HG02970 (cell line): ENCODE data around the gene CDK6.
"Not testable (repeated sequence)": the region's sequence is repeated elsewhere in the genome, so short reads cannot be mapped to it uniquely, and the experiment has no call there.

Source experiments
- ATAC-seq: cut with Tn5 transposase; IDR thresholded peaks from one replicate; pipeline ENCODE4 v1.9.1; 2021; ENCODE audit warnings: mild to moderate bottlenecking, moderate library complexity, moderate number of reproducible peaks; ENCODE audit not compliant: unreplicated experiment, low FRiP score

Gene CDK6

GRCh38 chr7:92608380-92609322 lies 227.7 kb downstream of the CDK6 start:
- no peak for ATAC-seq

- ATAC-seq, result no peak
These were observed 229.4 kb downstream of the CDK6 start for GRCh38 chr7:92606985-92607384.

GRCh38 chr7:92604517-92604916 lies 231.9 kb downstream of the CDK6 start:
- not testable (repeated sequence) for ATAC-seq

DNA sequence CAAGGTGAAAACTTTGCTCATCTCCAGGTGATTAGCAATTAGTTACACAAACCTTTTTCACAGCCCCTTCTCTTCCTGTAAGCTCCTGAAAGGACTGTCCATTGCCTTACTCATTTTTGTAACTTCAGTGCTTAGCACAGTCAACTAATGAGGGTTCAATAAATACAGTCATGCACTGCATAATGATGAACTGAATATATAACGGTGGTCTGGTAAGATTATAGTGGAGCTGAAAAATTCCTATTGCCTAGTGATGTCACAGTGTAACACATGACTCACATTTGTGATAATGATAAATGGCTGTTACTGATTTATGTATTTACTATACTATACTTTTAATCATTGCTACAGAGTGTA lies 233.3 kb downstream of the CDK6 start:
- ATAC-seq, result no peak

DNA sequence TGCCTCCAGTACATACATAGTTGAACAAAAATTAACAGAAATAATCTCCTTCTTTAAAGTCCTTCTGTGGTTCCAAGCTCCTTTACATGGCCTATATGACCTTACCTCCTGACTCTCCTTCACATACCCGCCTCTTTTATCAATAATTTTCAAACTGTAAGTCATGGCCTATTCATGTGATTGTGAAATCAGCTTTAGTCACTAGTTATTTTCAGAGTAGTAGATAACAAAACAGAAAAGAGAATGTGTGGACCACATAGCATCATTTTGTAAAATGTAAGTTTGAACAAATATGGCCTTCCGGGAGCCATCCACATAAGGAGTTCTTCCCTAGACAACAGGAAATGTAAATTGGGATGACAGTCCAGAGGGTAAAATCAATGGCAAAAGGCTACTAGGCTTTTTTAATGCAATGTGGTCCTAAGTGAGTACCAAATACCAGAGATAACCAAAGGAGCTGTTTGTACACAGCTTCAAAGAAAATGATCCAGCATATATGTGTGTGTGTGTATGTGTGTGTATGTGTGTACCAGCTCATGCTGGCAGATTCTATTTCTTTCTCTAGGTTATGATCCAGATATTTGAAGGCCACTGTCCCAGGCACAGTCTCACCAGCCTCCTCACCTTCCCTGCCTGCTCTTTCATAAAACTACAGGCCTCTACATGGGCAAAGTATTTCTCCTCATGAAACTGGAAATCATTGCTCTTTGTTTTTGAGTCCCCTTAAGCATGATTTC lies 233.9 kb downstream of the CDK6 start:
- no peak for ATAC-seq

DNA sequence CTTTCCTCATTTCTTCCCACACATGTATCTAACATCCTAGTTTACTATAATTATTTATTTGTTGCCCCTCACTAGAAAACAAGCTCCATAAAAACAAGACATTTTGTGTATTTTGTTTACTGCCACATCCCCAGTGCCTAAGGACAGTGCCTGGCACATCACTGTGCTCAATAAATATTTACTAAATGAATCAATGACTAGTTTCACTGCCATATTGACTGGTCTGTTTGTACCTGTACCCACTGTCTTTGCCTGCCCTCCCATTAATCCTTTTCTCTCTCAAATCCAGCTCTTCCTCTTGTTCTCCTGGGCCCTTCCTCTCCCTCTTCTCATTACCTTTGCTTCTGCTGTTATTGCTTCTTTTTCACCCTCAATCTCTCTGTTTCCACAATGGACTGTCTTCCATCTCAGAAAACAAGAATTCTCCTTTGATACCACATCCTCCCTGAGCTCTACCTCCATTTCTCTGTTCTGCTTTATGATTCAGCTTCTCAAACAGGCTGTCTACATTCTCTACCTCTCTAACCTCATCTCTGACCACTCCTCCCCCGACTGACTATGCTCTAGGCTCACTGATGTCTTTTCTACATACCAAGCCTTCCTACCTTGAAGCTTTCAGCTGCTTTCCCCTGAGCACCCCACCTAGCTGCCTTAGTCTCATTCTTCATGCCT lies 237.9 kb downstream of the CDK6 start:
- ATAC-seq, result no peak

DNA sequence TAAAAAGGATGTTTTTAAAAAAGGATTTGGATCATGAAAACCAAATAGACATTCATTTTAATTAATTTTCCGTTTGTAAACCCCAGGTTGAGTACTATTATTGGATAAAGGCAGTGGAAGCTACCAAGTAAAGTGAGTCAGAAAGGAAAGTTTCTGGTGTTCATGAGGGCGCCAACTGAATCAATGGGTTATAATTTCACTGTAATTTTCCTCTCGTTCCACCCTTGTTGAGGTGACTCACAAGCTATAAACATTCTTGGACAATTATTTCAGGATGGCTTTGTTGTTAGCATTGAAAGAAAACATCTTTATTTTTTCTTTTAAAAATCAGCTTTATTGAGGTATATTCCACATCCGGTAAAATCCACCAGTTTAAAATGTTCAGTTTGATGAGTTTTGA lies 241.1 kb downstream of the CDK6 start:
- no peak for ATAC-seq

DNA sequence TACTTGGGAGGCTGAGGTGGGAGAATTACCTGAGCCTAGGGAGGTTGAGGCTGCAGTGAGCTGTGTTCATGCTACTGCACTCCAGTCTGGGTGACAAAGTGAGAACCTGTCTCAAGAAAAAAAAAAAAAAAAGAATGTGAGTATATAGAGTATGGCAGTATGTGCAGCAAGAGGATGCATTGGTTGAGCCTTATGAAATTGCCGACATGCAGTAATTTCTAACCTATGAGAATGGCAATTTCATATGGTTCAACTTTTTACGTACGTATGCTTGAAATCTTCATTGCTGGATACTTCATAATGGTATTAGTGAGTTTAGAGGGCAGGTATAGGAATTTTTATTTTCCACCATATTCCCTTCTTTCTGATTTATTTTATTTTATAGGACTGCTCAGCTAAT lies 241.6 kb downstream of the CDK6 start:
- ATAC-seq, result no peak

DNA sequence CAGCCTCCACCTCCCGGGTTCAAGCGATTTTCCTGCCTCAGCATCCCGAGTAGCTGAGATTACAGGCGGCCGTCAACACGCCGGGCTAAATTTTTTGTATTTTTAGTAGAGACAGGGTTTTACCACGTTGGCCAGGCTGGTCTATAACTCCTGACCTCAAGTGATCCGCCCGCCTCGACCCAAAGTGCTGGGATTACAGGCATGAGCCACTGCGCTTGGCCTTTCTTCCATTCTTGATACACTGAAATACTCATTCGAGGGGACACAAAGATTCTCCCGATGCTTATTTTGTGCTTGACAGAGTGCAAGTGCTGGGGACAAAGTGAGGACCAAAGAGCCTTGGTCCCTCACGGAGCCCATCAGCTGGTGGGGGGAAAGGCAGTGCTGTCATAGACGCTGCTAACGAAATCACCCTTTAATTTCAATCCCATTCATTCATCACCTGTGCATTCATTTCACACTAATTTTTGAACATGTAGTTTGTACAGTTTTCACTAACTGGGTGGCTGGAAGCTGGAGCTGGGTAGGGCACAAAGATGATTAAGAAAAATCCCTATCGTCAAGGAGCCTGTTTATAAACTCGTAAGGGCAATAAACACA lies 245.6 kb downstream of the CDK6 start:
- ATAC-seq, result no peak

GRCh38 chr7:92589056-92589455 lies 247.3 kb downstream of the CDK6 start:
- ATAC-seq, result no peak

DNA sequence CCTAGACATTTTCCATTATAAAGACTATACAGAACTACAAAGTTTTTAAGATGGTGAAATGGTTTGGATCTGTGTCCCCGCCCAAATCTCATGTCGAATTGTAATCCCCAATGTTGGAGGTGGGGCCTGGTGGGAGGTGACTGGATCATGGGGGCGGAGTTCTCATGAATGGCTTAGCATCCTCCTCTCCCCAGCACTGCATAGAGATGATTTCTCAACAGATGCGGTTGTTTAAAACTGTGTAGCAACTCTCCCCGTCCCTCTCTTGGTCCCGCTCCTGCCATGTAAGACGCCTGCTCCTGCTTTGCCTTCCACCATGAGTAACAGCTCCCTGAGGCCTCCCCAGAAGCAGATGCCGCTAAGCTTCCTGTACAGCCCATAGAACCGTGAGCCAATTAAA lies 247.8 kb downstream of the CDK6 start:
- no peak for ATAC-seq

- ATAC-seq, result no peak
These were observed 249.5 kb downstream of the CDK6 start for GRCh38 chr7:92586841-92587240.

GRCh38 chr7:92586403-92586802 lies 250.0 kb downstream of the CDK6 start:
- ATAC-seq, result no peak

DNA sequence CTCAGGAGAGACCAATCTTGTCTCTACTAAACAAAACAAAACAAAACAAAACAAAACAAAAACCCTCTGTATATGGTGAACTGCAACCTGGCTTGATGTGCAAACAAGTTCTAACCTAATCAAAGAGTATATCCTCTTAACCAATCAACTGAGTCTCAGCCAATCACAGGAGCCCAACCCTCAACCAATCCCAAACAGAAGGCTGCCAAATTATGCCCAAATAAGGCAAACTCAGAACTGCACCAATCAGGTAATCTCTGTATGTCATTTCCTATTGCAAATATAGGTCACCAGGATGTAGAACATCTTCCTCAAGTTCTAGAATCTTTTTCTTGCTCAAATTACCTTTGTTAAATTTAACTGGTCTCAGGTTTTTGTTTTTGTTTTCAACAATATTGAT lies 251.4 kb downstream of the CDK6 start:
- no peak for ATAC-seq

- no peak for ATAC-seq
These were observed 253.4 kb downstream of the CDK6 start for GRCh38 chr7:92582948-92583347.

GRCh38 chr7:92576296-92576695 lies 260.1 kb downstream of the CDK6 start:
- ATAC-seq, result no peak

DNA sequence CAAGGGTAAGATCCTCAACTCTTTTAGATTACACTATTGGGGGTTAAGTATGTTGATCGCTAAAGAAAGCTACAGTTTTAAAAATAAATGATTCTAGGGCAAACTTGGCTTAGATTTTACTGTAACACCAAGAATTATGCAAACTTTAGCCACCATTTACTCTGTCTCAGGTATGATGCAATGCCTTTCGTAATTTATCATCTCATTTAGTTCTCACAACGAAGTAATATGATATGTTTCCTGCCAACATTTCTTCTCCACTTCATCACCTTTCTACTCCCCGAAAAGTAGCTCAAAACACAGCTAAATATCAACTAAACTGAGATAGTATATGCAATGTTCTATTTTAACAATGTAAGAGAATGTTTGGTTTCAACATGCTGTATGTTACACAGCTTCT lies 267.2 kb downstream of the CDK6 start:
- ATAC-seq, result no peak

DNA sequence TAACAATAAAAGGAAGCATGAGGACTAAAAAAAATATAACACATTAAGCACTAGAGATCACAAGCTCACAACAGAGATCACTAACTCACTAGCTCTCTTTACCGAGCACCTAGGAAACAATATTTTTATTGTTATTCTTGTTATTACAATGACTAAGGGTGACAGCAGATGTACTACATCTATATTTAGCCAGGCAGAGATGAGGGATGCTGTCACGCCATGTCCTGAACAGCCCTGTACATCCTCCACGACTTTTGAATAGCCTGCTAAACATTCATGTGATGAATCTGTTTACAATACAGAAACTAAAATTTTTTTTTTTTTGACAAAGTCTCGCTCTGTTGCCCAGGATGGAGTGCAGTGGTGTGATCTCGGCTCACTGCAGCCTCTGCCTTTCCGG lies 268.9 kb downstream of the CDK6 start:
- ATAC-seq, result no peak

- no peak for ATAC-seq
These were observed 273.0 kb downstream of the CDK6 start for GRCh38 chr7:92563345-92563744.

DNA sequence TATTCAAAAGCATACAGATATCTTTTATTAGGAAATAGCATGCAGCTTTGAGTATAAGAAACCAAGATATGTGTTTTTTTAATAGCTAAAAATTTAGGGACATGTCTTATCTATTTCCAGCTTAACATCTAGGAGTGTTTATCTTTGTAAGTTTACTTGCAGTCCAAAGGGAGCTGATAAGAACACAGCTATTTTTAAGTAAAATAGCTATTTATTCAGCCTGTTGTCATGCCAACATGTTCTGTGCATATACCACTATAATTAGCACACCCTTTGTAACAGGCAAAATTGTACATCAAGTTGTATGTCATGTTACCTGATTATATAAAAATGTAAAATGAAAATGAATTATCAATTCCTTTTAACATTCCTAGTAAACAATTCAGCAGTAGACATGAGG lies 275.8 kb downstream of the CDK6 start:
- no peak for ATAC-seq

GRCh38 chr7:92557808-92558362 lies 278.5 kb downstream of the CDK6 start:
- ATAC-seq, result no peak
